Measurements from ENCODE around the gene EDAR. TPM values are rescaled to one million over a fixed set of nuclear protein-coding genes. Genes with fewer than 3 reads are reported as not detected.

The EDAR gene
- total and polyA plus RNA-seq, 2 of the 8 experiments (the other 6 are each of a cell fraction or from before 2014, with no cell fraction given), result not detected

- TF ChIP-seq CHD7 (IDR thresholded peaks at IDR 0.05; ENCODE audit: insufficient replicate concordance, low read length) (no peak), SIX5 (IDR thresholded peaks at IDR 0.05; ENCODE audit: low read depth, low read length) (no peak), CTBP2 (IDR thresholded peaks at IDR 0.05; ENCODE audit: borderline replicate concordance, insufficient read depth, insufficient read length, low read length) (no peak), BACH1 (IDR thresholded peaks at IDR 0.05; ENCODE audit: low read length) (no peak)
These were observed 9.9 kb upstream of the EDAR start (continued) for GRCh38 chr2:108998911-108999310.

Data from H1 (cell line).